HG03196 (cell line): ENCODE measurements around the gene ITGA11.

Experiments used
- ATAC-seq: cut with Tn5 transposase; IDR thresholded peaks from one replicate; pipeline ENCODE4 v1.9.1; 2021; ENCODE audit not compliant: unreplicated experiment

Gene ITGA11

DNA sequence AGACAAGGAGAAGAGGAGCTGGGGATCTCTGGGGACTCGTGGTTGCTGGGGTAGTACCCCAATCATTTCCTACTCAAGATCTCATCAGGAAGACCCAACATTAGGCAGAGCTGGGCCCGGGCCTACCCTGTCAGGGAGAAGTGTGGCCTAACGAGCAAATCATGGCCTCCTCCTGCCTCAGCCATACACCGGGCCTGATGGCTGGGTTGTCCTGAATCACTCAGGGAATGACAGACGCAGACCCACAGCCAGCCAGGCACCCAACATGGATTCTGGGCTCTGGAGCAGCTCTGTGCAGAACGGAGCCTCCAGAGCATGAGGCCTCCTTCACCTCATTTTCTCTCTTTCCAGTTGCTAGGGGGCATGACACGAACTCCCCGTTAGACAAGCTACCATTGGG, 19.7 kb downstream of the ITGA11 start:
- no peak for ATAC-seq

- no peak for ATAC-seq
These were observed 20.2 kb downstream of the ITGA11 start for GRCh38 chr15:68411735-68412134.

DNA sequence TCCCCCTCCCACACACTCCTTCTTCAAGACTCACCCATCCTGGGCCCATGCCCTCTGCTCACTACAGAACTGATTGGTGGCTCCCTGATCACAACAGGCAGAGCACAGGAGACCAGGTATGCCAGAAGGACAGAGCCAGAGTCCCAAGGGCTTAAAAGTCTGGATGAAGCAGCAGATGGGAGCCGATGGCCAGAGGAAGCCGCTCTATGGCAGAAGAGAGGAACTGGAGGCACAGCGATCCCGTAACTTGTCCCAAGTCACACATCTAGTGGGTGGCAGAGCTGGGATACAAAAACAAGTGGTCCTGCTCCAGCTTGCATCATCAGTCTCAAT, 20.7 kb downstream of the ITGA11 start:
- no peak for ATAC-seq

GRCh38 chr15:68410466-68411342, 21.3 kb downstream of the ITGA11 start:
- no peak for ATAC-seq

DNA sequence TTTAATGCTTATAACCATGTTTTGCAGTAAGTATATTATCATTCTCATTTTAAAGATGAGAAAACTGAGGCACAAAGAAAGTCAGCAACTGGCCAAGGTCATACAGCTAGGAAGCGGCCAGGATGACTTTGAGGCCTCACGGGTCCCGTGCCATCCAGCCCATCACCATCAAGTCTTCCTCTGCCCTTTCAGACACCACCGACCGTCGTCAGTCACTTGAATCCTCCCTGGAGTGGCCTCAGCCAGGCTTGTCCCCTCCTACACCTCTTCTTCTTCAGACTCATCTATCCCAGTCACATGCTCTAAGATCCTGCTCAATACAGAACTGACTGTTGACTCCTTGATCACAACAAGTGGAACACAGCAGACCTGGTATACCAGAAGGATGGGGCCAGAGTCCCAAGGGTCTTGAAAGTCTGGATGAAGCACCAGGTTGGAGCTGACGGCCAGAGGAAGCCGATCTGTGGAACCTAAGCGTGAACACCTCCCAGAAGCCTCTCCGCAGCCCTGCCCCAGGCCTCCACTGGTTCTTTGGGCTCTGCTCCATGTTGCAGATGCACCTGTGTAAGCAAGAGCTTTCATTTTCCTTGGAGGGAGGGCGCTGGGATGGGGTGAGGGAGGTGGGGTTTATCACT, 22.1 kb downstream of the ITGA11 start:
- no peak for ATAC-seq

GRCh38 chr15:68408971-68409370, 23.0 kb downstream of the ITGA11 start:
- no peak for ATAC-seq

DNA sequence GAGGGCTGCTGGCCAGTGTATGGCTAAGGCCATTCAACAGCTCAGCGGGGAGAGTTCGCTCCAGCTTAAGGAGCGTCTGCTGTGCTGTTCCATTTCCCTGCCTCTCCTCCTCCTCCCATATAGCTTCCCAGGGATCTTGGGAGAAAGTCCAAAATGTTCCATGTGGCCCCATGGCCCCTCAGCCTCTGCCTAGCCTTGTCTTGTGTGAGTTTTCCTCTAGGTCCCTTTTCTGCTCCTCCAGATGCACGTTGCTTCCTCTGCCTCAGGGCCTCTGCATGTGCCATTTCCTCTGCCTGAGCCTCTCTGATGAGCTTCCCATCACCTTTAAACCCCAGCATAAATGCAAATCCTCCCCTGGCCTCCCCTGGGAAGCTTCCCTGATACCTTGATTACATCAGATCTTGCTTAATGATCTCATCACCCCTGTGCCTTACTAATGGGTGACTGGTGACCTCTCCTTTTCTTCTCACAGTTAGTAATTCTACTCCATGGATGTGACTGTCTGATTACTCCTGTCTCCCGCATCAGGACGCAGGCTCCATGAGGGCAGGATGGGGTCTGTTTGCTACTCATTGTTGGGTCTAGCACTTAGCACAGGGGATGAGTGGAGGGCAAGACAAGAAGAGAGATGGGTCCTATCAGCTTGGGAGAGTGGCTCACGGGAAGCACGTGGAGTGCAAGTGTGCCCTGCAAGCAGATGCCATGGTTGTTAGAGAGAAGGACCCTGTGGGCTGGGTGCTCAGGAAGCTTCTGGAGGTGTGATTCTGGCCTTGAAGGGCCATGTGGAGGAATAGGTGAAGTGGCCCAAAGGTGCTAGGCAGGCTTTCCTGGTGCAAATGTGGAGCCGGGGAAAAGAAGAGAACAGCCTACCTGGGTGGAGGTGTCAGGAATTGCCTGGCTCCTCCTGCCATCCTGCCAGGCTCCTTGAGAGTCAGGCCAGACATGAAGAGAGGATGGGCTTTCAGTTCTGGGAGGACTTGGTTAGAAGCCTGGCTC, 23.8 kb downstream of the ITGA11 start:
- no peak for ATAC-seq

DNA sequence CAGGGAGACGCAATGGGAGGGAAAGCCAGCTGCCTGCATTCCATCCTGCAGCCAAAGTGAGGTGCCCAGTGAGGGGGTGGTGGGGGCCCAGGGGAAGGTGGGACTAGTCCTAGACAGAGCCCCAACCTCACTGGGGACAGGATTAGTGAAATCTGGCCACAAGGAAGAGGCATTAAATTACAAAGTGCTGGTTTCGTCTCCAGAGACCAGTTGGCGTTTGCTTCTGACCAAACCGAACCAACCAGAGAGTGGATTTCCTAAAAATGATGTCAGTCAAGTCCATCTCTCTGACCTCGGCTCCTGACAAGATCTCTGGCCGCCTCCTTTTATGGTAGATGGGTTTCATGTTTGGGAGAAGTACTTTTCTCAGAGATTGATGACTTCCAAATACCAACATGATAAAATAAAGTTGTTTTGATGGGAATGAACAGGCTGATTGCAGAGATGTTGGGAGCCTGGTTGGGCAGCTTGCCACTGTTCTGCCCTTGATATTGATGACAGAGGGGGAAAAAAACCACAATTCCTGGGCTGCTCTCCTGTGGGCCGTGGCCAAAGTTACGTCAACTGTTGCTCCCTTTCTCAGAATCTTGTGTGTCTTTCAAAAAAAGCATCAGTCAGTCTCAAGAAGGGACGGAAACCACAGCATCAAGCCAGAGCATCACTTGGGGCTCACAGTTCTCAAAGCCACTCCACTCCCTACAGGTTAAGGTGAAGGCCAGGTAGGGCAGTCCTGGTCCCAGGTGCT, 24.6 kb downstream of the ITGA11 start:
- no peak for ATAC-seq

- ATAC-seq = no peak
These were observed 26.3 kb downstream of the ITGA11 start for GRCh38 chr15:68405378-68406250.

- ATAC-seq = no peak
These were observed 27.7 kb downstream of the ITGA11 start for GRCh38 chr15:68404056-68404798.

GRCh38 chr15:68403161-68403941, 28.6 kb downstream of the ITGA11 start:
- ATAC-seq = no peak

- ATAC-seq = no peak
These were observed 29.4 kb downstream of the ITGA11 start for GRCh38 chr15:68402432-68403160.

DNA sequence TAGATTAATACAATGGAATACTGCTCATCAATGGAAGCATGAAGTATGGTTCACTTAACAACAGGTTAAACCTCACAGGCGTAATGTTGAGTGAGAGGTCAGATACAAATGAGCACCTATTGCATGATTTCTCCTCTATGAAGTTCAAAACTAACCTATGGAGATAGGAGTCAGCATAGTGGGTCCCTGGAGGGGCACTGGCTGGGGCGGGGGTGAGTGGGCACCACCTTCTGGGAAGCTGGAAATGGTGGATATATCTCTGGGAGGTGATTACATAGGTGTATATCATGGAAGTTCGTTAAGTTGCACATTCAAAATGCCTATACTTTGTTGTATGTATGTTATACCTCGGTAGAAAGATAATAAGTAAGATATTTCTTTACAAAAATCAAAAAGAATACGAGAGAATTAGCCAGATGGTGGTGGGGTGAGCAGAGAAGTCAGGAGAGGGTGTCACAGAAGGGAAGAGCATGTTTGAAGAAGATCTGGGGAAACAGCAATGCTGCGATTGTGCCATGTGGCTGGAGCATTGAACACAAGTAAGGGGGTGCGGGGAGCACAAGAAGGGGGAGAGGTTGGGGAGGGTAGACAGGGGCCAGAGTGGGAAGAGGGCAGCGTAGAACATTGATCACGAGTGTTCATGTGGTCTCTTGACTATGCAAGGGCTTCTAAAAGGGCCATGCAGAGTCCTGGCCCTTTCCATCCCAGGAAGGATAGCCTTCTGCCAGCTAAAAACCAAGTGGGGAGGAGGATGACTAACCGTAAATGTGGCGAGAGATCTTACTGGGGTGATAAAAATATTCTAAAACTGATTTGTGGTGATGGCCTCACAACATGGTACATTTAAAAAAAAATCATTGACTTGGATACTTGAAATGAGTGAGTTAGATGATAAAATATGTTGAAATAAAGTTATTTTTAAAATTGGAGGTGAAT, 30.2 kb downstream of the ITGA11 start:
- ATAC-seq = no peak

DNA sequence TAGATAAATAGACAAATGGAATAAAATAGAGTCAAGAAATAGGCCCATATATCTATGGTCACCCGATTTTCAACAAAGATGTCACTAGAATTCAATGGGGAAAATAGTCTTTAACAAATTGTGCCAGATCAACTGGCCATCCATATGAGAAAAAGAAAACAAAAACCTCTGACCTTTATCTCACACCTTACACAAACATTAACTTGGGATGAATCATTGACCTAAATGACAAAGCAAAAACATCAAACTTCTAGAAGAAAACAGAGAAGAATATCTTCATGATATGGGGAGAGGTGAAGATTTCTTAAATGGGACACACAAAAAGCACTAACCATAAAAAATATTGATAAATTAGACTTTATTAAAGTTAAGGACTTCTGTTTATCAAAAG, 31.9 kb downstream of the ITGA11 start:
- ATAC-seq = no peak

- no peak for ATAC-seq
These were observed 32.6 kb downstream of the ITGA11 start for GRCh38 chr15:68399096-68400065.
